ENCODE data around the gene GIGYF2. TPM values are rescaled to one million over a fixed set of nuclear protein-coding genes. Genes with fewer than 3 reads are reported as not detected.

The GIGYF2 gene
- total and polyA plus RNA-seq, 2 of the 4 experiments (the other 2 are of a cell fraction): 14.7 to 66.0 TPM

DNA sequence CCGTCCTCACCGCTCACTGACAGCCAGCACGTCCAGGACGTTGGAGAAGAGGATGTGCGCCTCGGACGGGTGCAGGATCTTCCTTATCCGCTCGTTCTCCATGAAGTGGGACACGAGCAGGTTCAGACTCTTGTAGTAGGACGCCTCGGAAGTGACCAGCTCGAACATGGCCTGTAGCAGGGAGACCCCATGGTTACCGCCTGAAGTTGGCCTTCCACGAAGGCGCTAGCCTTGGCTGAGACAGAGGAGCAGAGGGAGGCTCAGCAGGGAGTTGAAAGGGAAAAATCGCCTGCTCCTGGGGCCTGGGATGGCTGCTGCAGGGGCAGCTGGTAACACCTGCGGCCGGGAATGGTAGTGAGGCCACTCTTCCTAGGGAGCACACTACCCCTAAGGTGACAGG, 197.6 kb downstream of the GIGYF2 start:
- H3K27me3 ChIP-seq (ENCODE audit: control insufficient read depth, insufficient read depth, low read length): no peaks in the 10 kb centered on the region; the same call in 1 of the 2 replicates
- POLR2A ChIA-PET (ENCODE audit: unreplicated experiment): no interaction called here
- no peak overlapping the region for H3K23ac ChIP-seq (ENCODE audit: low read depth, low read length)
- H3K9me1 ChIP-seq (ENCODE audit: insufficient read depth, low read length): 0 out of 2 replicates have a peak, but pooled peaks cover 5% of the 10 kb centered on the region
- BruUV-seq (replicated peaks): no TSS peak
- no peak overlapping the region for H3K18ac ChIP-seq (ENCODE audit: low read depth, low read length)
- peaks cover 1% of the 10 kb centered on the region; the same call in 1 of the 2 replicates for H3K4me1 ChIP-seq (ENCODE audit: control insufficient read depth, insufficient read depth, low read length)
- no peak overlapping the region for H2BK20ac ChIP-seq (ENCODE audit: low read depth, low read length)
- CTCF ChIA-PET: no interaction called here
- no peak overlapping the region for H2AK9ac ChIP-seq (replicated peaks; ENCODE audit: low read depth, low read length, poor library complexity)
- H2AFZ ChIP-seq (replicated peaks; ENCODE audit: low read length, poor library complexity): no peak overlapping the region
- no peak overlapping the region for H3K27ac ChIP-seq (ENCODE audit: insufficient read depth, low read length)
- no peaks in the 10 kb centered on the region for H3K79me1 ChIP-seq (ENCODE audit: low read depth in 1 of 2, low read length in 2 of 2)
- dilution Hi-C loops (cut with HindIII; ENCODE audit: low sequenced_read_pairs, unreplicated experiment): no loop called here
- in situ Hi-C loops (cut with MboI; ENCODE audit: low sequenced_read_pairs): no loop called here
- no peak overlapping the region for H2BK15ac ChIP-seq (ENCODE audit: low read depth, low read length)
- DNase-seq: no peak
- H3K9ac ChIP-seq (ENCODE audit: low read depth, low read length): no peak overlapping the region
- H4K20me1 ChIP-seq (ENCODE audit: insufficient read depth, low read length): no peaks in the 10 kb centered on the region
- H3K4me2 ChIP-seq (ENCODE audit: low read depth, low read length): no peak overlapping the region
- H2BK120ac ChIP-seq (ENCODE audit: low read depth, low read length): no peak overlapping the region
- no peak overlapping the region for H4K8ac ChIP-seq (ENCODE audit: low read depth in 2 of 2, low read length in 2 of 2)
- H3K4ac ChIP-seq (ENCODE audit: low read depth, low read length): no peak overlapping the region
- no peak overlapping the region for H3K56ac ChIP-seq (ENCODE audit: extremely low read depth, insufficient read depth, low read length)
- intact Hi-C loops (cut with micrococcal nuclease): no loop called here
- no peaks in the 10 kb centered on the region for H3K36me3 ChIP-seq (ENCODE audit: control insufficient read depth, insufficient read depth, low read length)
- no peak overlapping the region for H3K4me3 ChIP-seq (ENCODE audit: insufficient read depth, low read depth, low read length)
- WGBS, 2 experiments (ENCODE audit: extremely low coverage in 2 of 2, insufficient read length in 1 of 2): 82% methylated on average over 14 of the region's 19 CpGs; no CpG with 5 or more reads in 1 of the 2 experiments
- H2AK5ac ChIP-seq (ENCODE audit: low read depth, low read length): no peak overlapping the region
- H4K91ac ChIP-seq (ENCODE audit: insufficient read depth, low read depth, low read length): no peak overlapping the region
- H3K9me3 ChIP-seq (ENCODE audit: control insufficient read depth, insufficient read depth, low read length): no peaks in the 10 kb centered on the region
- TF ChIP-seq, protein P1, sequence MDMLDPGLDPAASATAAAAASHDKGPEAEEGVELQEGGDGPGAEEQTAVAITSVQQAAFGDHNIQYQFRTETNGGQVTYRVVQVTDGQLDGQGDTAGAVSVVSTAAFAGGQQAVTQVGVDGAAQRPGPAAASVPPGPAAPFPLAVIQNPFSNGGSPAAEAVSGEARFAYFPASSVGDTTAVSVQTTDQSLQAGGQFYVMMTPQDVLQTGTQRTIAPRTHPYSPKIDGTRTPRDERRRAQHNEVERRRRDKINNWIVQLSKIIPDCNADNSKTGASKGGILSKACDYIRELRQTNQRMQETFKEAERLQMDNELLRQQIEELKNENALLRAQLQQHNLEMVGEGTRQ (IDR thresholded peaks at IDR 0.05; ENCODE audit: low read depth, low read length): no peak
- no peak for TF ChIP-seq MAFK (IDR thresholded peaks at IDR 0.05; ENCODE audit: low read depth, low read length)
- TF ChIP-seq RFX5 (IDR thresholded peaks at IDR 0.05; ENCODE audit: low read depth, low read length): no peak
- TF ChIP-seq NFE2L2 (IDR thresholded peaks at IDR 0.05; ENCODE audit: low read depth, low read length): no peak
- no peak for TF ChIP-seq POLR2A (IDR thresholded peaks at IDR 0.05; ENCODE audit: low read depth, low read length)
- no peak for TF ChIP-seq CEBPB (IDR thresholded peaks at IDR 0.05; ENCODE audit: low read depth, low read length)
- TF ChIP-seq, protein P2, sequence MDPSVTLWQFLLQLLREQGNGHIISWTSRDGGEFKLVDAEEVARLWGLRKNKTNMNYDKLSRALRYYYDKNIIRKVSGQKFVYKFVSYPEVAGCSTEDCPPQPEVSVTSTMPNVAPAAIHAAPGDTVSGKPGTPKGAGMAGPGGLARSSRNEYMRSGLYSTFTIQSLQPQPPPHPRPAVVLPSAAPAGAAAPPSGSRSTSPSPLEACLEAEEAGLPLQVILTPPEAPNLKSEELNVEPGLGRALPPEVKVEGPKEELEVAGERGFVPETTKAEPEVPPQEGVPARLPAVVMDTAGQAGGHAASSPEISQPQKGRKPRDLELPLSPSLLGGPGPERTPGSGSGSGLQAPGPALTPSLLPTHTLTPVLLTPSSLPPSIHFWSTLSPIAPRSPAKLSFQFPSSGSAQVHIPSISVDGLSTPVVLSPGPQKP (IDR thresholded peaks at IDR 0.05; ENCODE audit: borderline replicate concordance, low read depth, low read length): no peak
- no peak for TF ChIP-seq RAD21 (IDR thresholded peaks at IDR 0.05; ENCODE audit: low read length)
- no peak for TF ChIP-seq CHD1 (IDR thresholded peaks at IDR 0.05; ENCODE audit: low read depth, low read length)
- TF ChIP-seq, protein P3, sequence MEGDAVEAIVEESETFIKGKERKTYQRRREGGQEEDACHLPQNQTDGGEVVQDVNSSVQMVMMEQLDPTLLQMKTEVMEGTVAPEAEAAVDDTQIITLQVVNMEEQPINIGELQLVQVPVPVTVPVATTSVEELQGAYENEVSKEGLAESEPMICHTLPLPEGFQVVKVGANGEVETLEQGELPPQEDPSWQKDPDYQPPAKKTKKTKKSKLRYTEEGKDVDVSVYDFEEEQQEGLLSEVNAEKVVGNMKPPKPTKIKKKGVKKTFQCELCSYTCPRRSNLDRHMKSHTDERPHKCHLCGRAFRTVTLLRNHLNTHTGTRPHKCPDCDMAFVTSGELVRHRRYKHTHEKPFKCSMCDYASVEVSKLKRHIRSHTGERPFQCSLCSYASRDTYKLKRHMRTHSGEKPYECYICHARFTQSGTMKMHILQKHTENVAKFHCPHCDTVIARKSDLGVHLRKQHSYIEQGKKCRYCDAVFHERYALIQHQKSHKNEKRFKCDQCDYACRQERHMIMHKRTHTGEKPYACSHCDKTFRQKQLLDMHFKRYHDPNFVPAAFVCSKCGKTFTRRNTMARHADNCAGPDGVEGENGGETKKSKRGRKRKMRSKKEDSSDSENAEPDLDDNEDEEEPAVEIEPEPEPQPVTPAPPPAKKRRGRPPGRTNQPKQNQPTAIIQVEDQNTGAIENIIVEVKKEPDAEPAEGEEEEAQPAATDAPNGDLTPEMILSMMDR (conservative IDR thresholded peaks at IDR 0.05; ENCODE audit: low read depth, low read length): no peak
- TF ChIP-seq MXI1 (IDR thresholded peaks at IDR 0.05; ENCODE audit: borderline replicate concordance, low read depth, low read length): no peak
- no peak for TF ChIP-seq SMC3 (IDR thresholded peaks at IDR 0.05; ENCODE audit: low read depth, low read length)
- TF ChIP-seq RCOR1 (IDR thresholded peaks at IDR 0.05; ENCODE audit: insufficient replicate concordance, low read length): no peak
- TF ChIP-seq FOS (IDR thresholded peaks at IDR 0.05; ENCODE audit: low read depth, low read length): no peak
- TF ChIP-seq MAZ (IDR thresholded peaks at IDR 0.05; ENCODE audit: borderline replicate concordance, low read depth, low read length): no peak
- TF ChIP-seq BHLHE40 (IDR thresholded peaks at IDR 0.05; ENCODE audit: low read depth, low read length): no peak
- no peak for ATAC-seq (ENCODE audit: low read depth)
- no peak overlapping the region for H3K14ac ChIP-seq (replicated peaks; ENCODE audit: low read depth, low read length)
- no peak overlapping the region for H4K5ac ChIP-seq (ENCODE audit: low read depth, low read length)
- no peak overlapping the region for H2BK5ac ChIP-seq (ENCODE audit: low read depth, low read length, poor library complexity, severe bottlenecking)

Data from IMR-90 (cell line).